Left forelimb (tissue), 1 donor: Measurements from ENCODE around the gene EXPH5.
"Not testable (repeated sequence)": the region's sequence is repeated elsewhere in the genome, so short reads cannot be mapped to it uniquely, and the experiment has no call there.

Experiments
- DNase-seq: peaks from one replicate; pipeline ENCODE4 v3.0.0-alpha.2; 2018; ENCODE audit warnings: low spot score

EXPH5 gene

GRCh38 chr11:108599978-108600377 is 6.4 kb upstream of the EXPH5 start:
- no peak for DNase-seq

- no peak for DNase-seq
Observed at GRCh38 chr11:108597736-108598355, 4.3 kb upstream of the EXPH5 start.

DNA sequence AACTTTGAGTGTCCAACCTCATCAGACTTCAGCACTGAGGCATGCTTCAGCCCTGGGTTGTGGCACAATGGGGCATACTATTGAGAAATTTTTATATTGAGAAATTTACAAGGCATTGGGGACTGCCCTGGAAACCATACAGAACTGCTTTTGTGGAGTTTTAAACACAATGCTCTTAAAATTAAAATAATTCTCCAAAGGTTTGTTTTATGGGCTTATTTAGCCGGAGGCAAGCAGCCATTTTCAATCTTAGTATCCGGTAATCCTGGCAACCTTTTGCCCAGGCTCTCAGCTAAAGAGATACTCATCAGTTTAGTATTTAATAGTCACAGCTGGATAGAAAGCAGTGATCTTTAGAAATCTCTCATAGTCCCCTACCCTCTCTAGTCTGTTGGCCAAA is 3.1 kb upstream of the EXPH5 start:
- DNase-seq, result no peak

DNA sequence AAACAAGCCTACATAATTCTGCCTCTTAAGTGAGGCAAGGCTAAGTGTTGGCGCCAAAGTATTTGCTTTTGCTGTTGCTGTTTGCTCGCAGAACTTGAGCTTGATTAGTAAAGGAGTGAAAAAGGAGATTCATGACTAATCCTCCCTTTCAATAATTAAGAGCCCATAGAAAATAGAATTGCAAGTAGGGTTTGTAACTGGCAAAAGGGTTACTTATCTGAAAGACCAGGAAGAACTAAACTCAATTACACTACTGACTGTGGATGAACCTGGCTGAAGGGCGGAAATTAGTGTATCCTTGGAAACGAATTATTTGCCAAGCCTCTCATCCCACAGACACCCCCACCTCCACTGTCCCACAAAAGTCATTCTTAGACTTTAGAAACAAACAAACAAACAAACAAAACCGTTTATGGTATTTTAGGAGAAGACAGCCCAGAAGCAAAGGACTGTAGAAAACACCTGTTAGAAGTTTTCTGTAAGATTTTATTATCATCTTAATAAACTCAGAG is 411 bp upstream of the EXPH5 start:
- no peak for DNase-seq

DNA sequence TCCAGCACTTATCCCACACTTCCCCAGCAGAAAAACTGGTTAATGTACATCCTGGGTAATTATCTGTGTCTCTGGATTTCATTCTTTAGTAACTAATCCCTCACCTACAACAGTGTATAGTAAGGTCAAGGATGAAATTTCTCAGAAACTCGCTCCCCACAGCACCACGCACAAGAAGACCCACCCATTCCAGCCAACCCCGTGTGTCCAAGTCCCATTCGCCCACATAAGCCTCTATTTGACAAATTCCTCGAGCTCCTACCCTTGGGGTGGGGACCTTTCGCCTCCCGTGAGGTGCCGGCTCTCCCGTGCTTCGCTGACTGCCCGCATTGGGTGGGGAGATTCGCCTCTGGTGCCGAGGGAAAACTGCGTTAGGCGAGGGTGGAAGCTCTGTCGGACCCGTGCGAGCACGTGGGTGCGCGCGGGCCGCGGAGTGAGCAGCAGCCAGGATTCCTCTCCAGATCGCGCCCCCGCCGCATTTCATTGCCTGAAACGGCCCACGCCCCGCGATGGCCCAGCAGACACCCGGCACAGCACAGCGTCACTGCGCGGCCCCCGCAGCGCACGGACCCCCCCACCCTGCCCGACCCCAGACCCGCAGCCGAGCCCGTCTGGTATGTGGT is 866 bp downstream of the EXPH5 start:
- no peak for DNase-seq

DNA sequence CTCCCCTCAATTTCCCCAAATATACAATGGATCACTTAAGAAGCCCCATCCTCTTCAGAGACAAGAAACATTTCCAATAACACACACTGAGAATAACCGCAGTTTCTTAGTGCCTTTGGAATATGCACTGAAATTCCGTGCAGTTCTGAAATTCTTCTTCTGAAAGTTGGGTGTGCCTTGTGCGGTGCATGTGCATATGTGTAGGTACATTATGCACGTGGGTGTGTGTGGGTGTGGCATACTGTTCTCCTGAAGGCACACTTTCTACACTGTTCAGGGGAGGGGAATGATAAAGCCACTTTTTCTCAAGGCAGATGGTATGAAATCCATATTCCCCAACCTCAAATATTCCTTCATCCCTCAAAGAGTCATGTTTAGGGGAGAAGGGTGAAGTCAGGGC is 1.7 kb downstream of the EXPH5 start:
- DNase-seq, result no peak

DNA sequence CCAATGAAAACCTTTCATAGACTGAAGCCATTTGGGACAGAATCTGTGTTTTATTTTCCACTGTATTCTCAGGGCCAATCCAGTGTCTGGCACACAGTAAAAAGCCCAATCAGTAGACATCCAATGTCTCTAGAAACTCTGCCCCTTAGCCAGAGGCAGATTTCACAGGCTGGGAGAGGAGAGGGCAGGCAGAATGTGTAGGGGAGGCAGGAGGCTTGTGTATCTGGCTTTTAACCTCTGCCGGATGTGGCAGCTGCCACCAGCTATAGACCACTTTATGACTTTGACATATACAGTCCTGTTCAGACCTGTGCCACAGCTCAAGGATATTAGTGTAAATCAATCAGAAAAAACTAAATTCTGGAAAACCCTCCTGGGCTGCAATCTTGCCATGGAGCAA is 4.4 kb downstream of the EXPH5 start:
- no peak for DNase-seq

DNA sequence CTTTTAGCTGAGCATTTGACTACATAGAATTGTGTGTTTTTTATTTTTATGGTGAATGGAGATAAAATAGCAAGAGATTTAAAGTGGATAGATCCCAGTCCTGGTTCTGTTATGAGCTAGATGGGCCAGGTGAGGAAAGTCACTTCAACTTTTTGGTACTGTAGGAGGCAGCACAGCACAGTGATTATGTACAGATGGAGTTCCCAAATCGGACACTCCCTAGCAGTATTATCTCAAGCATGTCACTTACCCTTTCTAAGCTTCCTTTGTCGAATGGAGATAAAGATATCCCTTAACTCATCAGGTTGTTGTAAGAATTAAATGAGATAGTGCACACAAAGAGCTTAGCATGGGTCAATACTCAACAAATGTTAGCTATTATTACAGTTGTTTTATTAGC is 5.3 kb downstream of the EXPH5 start:
- no peak for DNase-seq

GRCh38 chr11:108587109-108587508 is 6.5 kb downstream of the EXPH5 start:
- no peak for DNase-seq

DNA sequence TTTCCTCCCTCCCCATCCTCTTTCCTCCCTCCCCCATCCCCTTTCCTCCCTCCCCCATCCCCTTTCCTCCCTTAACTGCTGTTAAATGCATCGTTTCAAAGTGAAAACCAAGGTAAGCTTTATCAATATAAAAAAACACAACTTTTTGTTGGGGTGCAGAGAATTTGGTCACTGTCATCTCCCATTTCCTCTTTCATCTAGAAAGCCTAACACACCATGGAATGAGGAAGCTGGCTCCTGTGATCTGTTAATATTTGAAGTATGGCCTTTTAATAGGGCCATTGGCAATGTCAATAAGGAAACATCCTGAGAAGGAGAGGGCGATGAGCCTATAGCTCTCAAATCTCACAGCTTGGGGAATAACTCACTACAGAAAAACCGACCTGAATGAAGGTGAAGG is 7.0 kb downstream of the EXPH5 start:
- no peak for DNase-seq

GRCh38 chr11:108586185-108586584 is 7.4 kb downstream of the EXPH5 start:
- DNase-seq, result not testable (repeated sequence)

DNA sequence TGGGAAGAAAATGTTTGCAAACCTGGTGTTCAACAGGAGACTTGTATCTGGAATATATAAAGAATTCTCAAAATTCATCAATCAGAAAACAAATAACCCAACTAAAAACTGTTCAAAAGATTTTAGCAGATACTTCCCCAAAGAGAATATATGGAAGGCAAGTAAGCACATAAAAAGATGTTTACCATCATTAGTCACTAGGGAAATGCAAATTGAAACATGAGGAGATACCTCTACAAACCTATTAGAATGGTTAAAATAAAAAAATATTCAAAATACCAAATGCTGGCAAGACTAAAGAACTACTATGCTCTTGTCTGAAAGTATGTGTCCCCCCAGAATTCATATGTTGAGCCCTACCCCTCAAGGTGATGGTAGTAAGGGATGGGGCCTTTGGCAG is 8.6 kb downstream of the EXPH5 start:
- DNase-seq, result no peak

DNA sequence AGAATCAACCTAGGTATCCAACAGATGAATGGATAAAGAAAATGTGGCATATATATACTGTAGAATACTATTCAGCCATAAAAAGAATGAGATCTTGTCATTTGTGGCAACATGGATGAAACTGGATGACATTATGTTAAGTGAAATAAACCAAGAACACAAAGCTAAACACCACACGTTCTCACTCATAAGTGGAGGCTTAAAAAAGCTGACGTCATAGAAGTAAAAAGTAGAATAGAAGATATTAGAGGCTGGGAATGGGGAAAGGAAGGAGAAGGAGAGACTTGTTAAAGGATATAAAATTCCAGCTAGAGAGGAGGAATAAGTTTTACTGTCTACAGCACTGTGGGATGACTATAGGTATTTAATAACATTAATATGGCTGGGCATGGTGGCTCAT is 12.9 kb downstream of the EXPH5 start:
- no peak for DNase-seq

DNA sequence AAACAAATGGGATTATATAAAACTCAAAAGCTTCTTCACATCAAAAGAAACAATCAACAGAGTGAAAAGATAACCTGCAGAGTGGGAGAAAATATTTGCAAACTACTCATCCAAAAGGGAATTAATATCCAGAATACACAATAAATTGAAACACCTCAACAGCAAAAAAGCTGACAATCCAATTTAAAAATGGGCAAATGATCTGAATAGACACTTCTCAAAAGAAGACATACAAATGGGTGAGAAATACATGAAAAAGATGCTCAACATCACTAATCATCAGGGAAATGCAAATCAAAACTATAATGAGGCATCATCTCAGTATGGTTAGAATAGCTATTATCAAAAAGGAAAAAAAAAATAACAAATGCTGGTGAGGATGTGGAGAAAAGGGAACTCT is 13.5 kb downstream of the EXPH5 start:
- no peak for DNase-seq

DNA sequence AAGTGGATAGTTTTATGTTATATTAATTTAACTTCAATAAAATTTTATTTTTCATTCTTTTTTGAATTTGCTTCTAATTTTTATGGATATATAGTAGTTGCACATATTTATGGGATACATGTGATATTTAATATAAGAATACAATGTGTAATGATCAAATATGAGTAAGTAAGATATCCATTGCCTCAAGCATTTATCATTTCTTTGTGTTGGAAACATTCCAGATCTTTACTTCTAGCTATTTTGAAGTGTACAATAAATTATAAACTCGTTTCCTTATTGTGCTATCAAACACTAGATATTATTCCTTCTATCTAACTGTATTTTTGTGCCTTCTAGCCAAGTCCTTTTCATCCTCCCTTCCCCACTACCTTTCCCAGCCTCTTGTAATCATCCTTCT is 17.0 kb downstream of the EXPH5 start:
- no peak for DNase-seq

DNA sequence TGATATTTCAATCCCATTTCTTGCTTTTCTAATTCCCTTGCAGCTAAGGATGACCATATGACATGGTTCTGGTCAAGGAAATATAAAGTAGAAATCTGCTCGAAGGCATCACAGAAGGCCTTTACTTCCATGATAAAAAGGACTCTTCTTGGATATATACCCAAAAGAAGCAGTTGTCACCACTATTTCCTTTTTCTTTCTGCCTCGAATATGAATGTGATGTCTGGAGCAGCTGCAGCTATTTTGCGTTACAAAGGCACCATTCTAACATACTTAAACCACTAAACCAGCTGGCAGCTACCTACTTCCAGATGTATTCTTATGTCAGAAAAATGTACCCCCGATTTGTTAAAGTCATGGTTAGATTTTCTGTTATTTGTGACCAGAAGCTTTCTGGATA is 18.9 kb downstream of the EXPH5 start:
- DNase-seq, result no peak

DNA sequence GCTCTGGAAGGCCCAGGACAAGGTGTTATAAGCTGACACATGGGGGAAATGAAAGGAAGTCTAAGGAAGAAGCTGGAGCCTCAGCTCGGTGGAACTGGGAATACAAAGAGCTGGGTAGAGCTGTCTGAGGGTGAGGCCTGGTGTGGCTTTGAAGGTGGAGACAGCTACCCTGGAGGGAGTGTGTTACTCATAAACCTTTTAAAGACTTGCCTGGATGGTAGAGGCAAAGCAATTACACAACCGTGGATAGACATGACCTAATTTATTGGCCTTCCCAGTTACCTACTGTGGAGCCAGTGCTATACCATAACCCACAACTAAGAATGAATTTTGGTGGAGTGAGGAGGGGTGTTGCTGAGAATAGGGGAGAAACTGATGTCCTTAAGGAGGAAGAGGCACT is 22.6 kb downstream of the EXPH5 start:
- no peak for DNase-seq

- no peak for DNase-seq
Observed at GRCh38 chr11:108569896-108570295, 23.7 kb downstream of the EXPH5 start.

DNA sequence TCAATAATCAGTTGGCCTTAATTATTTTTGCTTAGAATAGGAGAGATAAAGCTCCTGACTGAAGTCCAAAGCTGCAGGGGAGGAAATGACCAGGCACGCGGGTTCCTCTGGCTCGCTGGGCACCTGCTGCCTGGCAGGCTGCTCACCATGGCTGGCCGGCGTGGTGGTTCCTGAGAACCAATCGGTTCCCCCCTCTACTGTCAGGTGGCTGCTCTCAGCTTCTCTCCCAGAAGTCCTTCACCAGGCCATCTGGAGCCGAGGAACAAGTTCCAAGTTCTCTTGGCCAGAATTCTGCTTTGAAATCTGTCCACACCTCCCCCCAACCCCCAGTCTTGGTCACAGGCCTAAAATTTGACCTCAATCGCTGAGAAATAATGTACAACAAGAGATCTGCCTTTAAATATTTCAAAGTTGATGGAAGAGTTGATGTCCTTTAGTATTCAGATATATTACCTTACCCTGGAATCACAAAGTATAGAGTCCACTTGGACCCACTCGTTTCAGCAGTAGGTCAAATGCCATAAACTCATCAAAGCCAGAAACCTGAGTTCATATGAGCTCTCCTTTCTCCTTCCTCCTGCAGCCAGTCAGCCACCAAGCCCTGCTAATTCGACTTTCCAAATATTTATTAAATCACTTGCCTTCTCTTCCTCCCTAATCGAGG is 25.2 kb downstream of the EXPH5 start:
- no peak for DNase-seq

GRCh38 chr11:108565653-108566052 is 27.9 kb downstream of the EXPH5 start:
- DNase-seq, result no peak

DNA sequence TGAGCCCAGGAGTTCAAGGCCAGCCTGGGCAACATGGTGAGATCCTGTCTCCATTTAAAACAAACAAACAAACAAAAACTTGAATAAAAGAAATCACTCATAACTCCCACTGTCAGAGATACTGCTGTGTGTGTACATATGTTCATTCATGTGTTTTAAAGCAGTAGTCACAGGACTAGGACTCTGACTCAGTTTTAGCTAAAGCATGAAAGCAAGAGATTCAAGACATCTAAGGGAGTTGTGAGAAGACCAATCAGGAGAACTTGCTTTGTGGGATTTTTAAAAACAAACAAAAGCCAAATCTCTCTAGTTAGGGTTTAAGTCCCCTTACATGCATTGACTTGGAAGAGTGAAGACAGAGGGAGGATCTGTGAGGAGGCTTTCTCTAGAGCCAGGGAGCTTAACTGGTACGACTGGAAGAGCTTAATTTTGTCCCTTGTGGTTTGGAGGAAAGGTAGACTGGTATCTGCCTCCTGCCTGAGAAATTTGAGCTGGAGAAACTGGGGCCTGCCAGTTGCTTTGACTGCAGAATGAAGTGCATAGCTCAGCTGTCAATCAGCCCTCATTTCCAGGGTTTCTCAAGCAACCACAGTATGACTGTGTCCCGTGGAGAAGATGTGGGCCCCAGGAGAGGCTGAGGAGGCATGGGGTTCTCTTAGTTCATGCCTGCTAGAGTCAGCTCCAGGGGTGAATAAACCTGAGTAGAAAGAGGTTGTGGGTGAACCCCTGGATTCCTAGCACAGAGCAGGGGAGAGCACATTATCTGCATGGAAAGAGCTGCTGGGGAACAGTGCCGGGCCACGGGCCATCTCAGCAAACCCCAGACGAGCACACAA is 30.6 kb downstream of the EXPH5 start:
- DNase-seq, result no peak

DNA sequence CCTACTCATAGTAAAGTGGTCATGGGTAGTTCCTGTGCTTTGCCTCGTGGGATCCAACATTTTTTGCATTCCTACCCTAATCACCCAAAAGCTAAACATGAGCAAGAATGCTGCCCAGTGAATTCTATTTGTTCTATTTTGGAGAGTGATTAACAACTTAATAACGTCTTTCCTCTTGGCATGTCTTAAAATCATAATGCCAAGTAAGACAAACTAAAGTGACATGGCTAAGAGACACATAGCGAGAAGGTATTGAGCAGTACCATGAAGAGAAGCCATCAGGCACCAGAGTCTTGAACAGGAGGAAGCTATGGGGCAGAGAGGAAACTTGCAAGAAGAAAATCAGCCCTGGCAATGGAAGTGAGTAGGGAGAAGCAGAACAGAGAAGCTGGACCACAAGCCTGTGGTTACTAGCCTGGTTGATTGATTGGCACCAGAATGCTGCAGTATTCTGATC is 32.0 kb downstream of the EXPH5 start:
- no peak for DNase-seq

GRCh38 chr11:108559904-108560303 is 33.7 kb downstream of the EXPH5 start:
- no peak for DNase-seq
